K562 (cell line): ENCODE data around the gene TBP. TPM values are rescaled to one million over a fixed set of nuclear protein-coding genes. Genes with fewer than 3 reads are reported as not detected.

ENCODE experiments used
- BMI1 ChIP-seq: fragments of 150-350 bp; IDR thresholded peaks from 2 replicates; pipeline ENCODE4 v1.6.1; 2014; ENCODE audit warnings: low read length
- GATA2 ChIP-seq: sonication (generic); formaldehyde crosslinking; IDR thresholded peaks from 2 replicates; pipeline ENCODE4 v1.4.0; 2020; ENCODE audit warnings: mild to moderate bottlenecking, missing genetic modification reagents
- MYC ChIP-seq, 2 experiments: fragments of 250-450 bp in 1 of 2; sonication (Bioruptor Pico) in 1 of 2; IDR thresholded peaks; 2 replicates each; pipeline versions ENCODE4 v1.5.1 to v1.6.1; 2012 to 2021; ENCODE audit warnings: low read depth in 2 of 2, borderline replicate concordance in 1 of 2, improper control_type of control experiment in 1 of 2, low read length in 1 of 2, mild to moderate bottlenecking in 1 of 2, moderate library complexity in 1 of 2
- PHF20 ChIP-seq: fragments of 450-650 bp; IDR thresholded peaks from 2 replicates; pipeline ENCODE4 v1.6.1; 2018; ENCODE audit not compliant: partially characterized antibody
- PHF21A ChIP-seq: fragments of 450-650 bp; IDR thresholded peaks from 2 replicates; pipeline ENCODE4 v1.6.1; 2017; ENCODE audit warnings: low read depth, borderline replicate concordance
- RBM39 ChIP-seq: fragments of 200-400 bp; formaldehyde crosslinking; optimal IDR thresholded peaks from 2 replicates; pipeline ENCODE3; 2018; ENCODE audit warnings: low read depth, low read length
- SP1 ChIP-seq: sonication (generic); formaldehyde crosslinking; IDR thresholded peaks from 2 replicates; pipeline ENCODE4 v1.8.1; 2022; ENCODE audit warnings: mild to moderate bottlenecking, missing genetic modification reagents
- TGIF2 ChIP-seq: sonication (generic); formaldehyde crosslinking; IDR thresholded peaks from 2 replicates; pipeline ENCODE4 v1.8.1; 2022; ENCODE audit warnings: mild to moderate bottlenecking, missing genetic modification reagents, moderate library complexity
- polyA plus RNA-seq, 8 experiments: library from polyadenylated mRNA; depleted of rRNA in 4 of 8; stranded (reverse) in 5 of 8; unstranded in 3 of 8; fragments of >200 nt; fragmentation: Nextera tagmentation in 2 of 8; fragmentation: Illumina TruSeq in 1 of 8; extraction: Ambion mirVana in 2 of 8; extraction: Trizol in 1 of 8; gene quantifications; 2 replicates each; pipeline versions ENCODE4 v1.2.1 to v1.2.3, GENCODE V29; 2011 to 2014; ENCODE audit warnings: inconsistent platforms in 1 of 8, missing spikeins in 1 of 8
- total RNA-seq, 7 experiments: library from RNA; depleted of rRNA in 6 of 7; stranded (reverse); fragments of >200 nt in 6 of 7; fragmentation: Illumina TruSeq in 2 of 7; extraction: Trizol in 2 of 7; gene quantifications; 2 replicates each; pipeline versions ENCODE4 v1.2.1 to v1.2.3, GENCODE V29; 2011 to 2021; ENCODE audit warnings: low replicate concordance in 1 of 7
- TF ChIP-seq, protein P1 (sequence below): fragments of 250-450 bp; sonication (Bioruptor Pico); IDR thresholded peaks from 2 replicates; pipeline ENCODE4 v1.4.0; 2020; ENCODE audit warnings: mild to moderate bottlenecking, moderate library complexity, borderline replicate concordance
- TF ChIP-seq, protein P2 (sequence below): fragments of 250-450 bp; sonication (Bioruptor Pico); IDR thresholded peaks from 2 replicates; pipeline ENCODE4 v1.8.0; 2022; ENCODE audit warnings: inconsistent platforms, mild to moderate bottlenecking, moderate library complexity, borderline replicate concordance
- TF ChIP-seq, protein P3 (sequence below), 3 experiments: fragments of 200-800 bp in 1 of 3; sonication (Bioruptor generic) in 1 of 3; sonication (generic) in 1 of 3; formaldehyde crosslinking in 1 of 3; IDR thresholded peaks; 2 replicates each; pipeline versions ENCODE4 v1.6.1 to v1.8.0; 2016 to 2022; ENCODE audit warnings: mild to moderate bottlenecking in 2 of 3, missing compliant biosample characterization in 2 of 3, missing genetic modification characterization in 2 of 3, missing genetic modification reagents in 1 of 3
- TF ChIP-seq, protein P4 (sequence below): sonication (generic); formaldehyde crosslinking; IDR thresholded peaks from 2 replicates; pipeline ENCODE4 v1.8.1; 2023; ENCODE audit warnings: mild to moderate bottlenecking, missing genetic modification reagents
- TF ChIP-seq, protein P5 (sequence below): fragments of 450-650 bp; formaldehyde crosslinking; IDR thresholded peaks from 2 replicates; pipeline ENCODE4 v1.4.0; 2020; ENCODE audit warnings: mild to moderate bottlenecking, moderate library complexity
- TF ChIP-seq, protein P6 (sequence below), 2 experiments: fragments of 450-650 bp; conservative IDR thresholded peaks; 2 replicates each; pipeline ENCODE4 v1.6.1; 2017; ENCODE audit warnings: mild to moderate bottlenecking in 2 of 2, moderate library complexity in 2 of 2
- TF ChIP-seq, protein P7 (sequence below): fragments of 250-450 bp; sonication (Bioruptor Pico); IDR thresholded peaks from 2 replicates; pipeline ENCODE4 v1.6.1; 2021; ENCODE audit warnings: mild to moderate bottlenecking

TBP gene
- total and polyA plus RNA-seq, 9 of the 15 experiments (the other 6 are each of a cell fraction or from before 2014, with no cell fraction given): 28.5 to 86.1 (median 39.5) TPM

DNA sequence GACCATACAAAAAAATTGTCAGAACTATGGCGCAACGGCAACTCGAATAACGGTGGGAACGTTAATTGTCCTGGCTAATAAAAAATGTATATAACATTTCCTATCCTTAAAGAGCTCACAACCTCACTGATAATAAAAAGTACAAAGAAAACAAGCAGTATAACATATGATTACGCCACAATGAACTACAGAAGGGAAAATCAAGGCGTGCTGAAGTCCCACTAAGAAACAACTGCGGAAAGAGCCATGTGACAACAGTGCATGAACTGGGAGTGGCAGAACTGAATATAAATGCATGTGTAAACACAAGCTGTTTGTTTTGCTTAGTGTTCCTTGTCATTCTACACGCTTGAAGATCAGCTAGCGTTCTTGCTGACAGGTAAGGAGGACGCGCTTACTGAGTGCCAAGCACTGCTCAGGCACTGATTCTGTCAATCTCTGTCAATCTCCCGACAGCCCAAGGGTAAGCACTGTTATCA is 596 bp upstream of the TBP start (continued):
- TF ChIP-seq, protein P1, sequence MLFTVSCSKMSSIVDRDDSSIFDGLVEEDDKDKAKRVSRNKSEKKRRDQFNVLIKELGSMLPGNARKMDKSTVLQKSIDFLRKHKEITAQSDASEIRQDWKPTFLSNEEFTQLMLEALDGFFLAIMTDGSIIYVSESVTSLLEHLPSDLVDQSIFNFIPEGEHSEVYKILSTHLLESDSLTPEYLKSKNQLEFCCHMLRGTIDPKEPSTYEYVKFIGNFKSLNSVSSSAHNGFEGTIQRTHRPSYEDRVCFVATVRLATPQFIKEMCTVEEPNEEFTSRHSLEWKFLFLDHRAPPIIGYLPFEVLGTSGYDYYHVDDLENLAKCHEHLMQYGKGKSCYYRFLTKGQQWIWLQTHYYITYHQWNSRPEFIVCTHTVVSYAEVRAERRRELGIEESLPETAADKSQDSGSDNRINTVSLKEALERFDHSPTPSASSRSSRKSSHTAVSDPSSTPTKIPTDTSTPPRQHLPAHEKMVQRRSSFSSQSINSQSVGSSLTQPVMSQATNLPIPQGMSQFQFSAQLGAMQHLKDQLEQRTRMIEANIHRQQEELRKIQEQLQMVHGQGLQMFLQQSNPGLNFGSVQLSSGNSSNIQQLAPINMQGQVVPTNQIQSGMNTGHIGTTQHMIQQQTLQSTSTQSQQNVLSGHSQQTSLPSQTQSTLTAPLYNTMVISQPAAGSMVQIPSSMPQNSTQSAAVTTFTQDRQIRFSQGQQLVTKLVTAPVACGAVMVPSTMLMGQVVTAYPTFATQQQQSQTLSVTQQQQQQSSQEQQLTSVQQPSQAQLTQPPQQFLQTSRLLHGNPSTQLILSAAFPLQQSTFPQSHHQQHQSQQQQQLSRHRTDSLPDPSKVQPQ (CRISPR knock-in tag): no peak
- TF ChIP-seq, protein P2, sequence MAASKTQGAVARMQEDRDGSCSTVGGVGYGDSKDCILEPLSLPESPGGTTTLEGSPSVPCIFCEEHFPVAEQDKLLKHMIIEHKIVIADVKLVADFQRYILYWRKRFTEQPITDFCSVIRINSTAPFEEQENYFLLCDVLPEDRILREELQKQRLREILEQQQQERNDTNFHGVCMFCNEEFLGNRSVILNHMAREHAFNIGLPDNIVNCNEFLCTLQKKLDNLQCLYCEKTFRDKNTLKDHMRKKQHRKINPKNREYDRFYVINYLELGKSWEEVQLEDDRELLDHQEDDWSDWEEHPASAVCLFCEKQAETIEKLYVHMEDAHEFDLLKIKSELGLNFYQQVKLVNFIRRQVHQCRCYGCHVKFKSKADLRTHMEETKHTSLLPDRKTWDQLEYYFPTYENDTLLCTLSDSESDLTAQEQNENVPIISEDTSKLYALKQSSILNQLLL (CRISPR knock-in tag): no peak
- TF ChIP-seq, protein P3, sequence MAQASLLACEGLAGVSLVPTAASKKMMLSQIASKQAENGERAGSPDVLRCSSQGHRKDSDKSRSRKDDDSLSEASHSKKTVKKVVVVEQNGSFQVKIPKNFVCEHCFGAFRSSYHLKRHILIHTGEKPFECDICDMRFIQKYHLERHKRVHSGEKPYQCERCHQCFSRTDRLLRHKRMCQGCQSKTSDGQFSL (CRISPR knock-in tag; IDR thresholded peaks at IDR 0.05): no peak
- TF ChIP-seq, protein P3 (tag; IDR thresholded peaks at IDR 0.05): no peak
- TF ChIP-seq, protein P4, sequence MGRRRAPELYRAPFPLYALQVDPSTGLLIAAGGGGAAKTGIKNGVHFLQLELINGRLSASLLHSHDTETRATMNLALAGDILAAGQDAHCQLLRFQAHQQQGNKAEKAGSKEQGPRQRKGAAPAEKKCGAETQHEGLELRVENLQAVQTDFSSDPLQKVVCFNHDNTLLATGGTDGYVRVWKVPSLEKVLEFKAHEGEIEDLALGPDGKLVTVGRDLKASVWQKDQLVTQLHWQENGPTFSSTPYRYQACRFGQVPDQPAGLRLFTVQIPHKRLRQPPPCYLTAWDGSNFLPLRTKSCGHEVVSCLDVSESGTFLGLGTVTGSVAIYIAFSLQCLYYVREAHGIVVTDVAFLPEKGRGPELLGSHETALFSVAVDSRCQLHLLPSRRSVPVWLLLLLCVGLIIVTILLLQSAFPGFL (CRISPR knock-in tag): no peak
- no peak for TF ChIP-seq SP1 (CRISPR knock-in tag)
- TF ChIP-seq MYC (IDR thresholded peaks at IDR 0.05; ENCODE audit: low read depth, low read length): no peak
- TF ChIP-seq MYC (CRISPR knock-in tag; IDR thresholded peaks at IDR 0.05; ENCODE audit: borderline replicate concordance, low read depth): no peak
- TF ChIP-seq, protein P5, sequence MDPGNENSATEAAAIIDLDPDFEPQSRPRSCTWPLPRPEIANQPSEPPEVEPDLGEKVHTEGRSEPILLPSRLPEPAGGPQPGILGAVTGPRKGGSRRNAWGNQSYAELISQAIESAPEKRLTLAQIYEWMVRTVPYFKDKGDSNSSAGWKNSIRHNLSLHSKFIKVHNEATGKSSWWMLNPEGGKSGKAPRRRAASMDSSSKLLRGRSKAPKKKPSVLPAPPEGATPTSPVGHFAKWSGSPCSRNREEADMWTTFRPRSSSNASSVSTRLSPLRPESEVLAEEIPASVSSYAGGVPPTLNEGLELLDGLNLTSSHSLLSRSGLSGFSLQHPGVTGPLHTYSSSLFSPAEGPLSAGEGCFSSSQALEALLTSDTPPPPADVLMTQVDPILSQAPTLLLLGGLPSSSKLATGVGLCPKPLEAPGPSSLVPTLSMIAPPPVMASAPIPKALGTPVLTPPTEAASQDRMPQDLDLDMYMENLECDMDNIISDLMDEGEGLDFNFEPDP (CRISPR knock-in tag): no peak
- TF ChIP-seq PHF20: no peak
- no peak for TF ChIP-seq BMI1
- TF ChIP-seq, protein P6, sequence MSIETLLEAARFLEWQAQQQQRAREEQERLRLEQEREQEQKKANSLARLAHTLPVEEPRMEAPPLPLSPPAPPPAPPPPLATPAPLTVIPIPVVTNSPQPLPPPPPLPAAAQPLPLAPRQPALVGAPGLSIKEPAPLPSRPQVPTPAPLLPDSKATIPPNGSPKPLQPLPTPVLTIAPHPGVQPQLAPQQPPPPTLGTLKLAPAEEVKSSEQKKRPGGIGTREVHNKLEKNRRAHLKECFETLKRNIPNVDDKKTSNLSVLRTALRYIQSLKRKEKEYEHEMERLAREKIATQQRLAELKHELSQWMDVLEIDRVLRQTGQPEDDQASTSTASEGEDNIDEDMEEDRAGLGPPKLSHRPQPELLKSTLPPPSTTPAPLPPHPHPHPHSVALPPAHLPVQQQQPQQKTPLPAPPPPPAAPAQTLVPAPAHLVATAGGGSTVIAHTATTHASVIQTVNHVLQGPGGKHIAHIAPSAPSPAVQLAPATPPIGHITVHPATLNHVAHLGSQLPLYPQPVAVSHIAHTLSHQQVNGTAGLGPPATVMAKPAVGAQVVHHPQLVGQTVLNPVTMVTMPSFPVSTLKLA (conservative IDR thresholded peaks at IDR 0.05): no peak; a peak in 1 of 4 replicates
- peak; percentile 89; the same call in 1 of the 2 replicates for TF ChIP-seq PHF21A
- TF ChIP-seq, protein P7, sequence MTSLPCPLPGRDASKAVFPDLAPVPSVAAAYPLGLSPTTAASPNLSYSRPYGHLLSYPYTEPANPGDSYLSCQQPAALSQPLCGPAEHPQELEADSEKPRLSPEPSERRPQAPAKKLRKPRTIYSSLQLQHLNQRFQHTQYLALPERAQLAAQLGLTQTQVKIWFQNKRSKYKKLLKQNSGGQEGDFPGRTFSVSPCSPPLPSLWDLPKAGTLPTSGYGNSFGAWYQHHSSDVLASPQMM (CRISPR knock-in tag): no peak
- TF ChIP-seq GATA2: no peak
- no peak for TF ChIP-seq TGIF2 (CRISPR knock-in tag)
- peak; percentile 48 for TF ChIP-seq RBM39
